Amygdala (tissue), 56 donors: ENCODE measurements around the gene ASTN1.

Source experiments
- DNase-seq, 56 donors: peaks; one replicate each; lab custom pipeline; 2025; lab: John Stamatoyannopoulos, UW

The ASTN1 gene

DNA sequence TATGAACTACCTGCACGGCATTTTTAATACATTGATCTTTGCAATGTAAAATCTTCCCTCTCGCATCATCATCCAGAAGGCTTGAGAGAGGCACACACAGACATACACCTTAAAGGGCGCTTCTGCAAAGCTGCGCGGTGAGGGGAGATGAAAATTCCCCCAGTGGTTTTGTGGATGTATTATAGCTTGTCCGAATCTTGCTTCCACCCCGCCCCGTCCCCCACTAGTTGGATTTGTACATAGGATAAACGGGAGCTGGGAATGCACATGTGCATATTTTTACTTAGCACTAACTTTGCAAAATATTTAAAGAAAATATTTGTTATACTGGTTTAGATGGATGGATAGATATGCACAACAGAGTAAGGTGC lies 542 bp upstream of the ASTN1 start:
- DNase-seq = peak in 2 of 56 donors; percentile 39 to 49

DNA sequence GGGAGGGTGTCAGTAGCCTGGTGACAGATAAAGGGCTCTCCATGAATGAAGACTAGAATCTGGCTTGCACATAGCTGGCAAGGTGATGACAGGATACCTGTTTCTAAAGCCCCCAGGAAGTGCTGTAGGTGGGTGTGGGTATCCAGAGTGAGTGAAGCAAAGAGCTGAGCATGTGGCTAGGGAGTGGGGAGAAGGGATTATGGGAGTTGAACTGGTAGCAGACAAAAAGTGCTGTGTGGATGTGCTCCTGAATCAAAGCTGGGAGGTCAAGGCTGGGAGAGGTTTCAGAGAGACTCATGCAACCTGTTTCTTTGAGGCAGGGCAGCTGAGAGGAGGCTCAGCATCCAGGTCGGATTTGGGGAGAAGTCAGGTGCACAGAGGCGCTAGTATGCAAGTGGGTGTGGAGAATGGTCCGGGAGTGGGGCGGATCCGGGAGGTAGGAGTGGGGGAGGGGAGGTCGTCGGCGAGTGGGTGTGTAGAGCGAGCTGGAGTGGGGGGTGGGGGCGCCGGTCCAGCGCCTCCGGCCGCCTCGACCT lies 600 bp downstream of the ASTN1 start:
- DNase-seq = peak in 15 of 56 donors; percentile 17 to 68 (median 43)

DNA sequence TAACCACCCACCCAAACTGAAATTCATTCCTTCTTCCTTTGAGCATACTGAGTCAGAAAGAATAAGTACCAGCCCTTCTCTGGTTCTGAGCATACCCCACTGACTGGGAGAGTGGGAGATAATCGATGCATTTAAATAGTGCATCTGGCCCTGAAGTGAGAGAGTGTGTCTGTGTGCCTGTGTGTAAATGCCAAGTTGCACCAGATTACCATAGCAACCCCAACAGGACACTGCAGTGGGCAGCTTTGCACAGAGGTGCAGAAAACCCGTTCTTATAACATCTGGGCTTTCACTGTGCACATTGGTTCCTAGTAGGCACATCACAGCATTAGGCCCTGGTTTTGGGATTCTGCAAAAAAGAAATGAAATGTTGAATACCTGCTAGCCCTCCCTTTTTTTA lies 2.3 kb downstream of the ASTN1 start:
- DNase-seq = no peak

DNA sequence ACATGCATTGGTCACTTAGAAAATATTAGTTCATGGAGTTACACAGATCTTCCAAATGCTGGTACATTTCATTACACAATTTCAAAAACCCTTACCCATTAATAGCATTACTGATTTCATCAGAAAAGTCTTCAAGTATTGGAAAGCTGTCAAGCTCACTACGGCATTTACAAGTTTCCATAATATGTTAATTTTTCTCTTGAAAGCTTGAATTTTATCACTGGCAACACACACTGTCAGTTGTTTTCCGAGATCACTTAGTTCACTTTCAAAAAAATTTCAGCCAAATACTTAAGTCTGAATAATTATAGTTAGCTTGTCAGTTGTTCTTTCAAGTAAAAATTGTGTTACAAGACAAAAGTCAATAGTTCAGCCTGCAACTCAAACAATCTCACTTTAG lies 18.0 kb downstream of the ASTN1 start:
- no peak for DNase-seq

DNA sequence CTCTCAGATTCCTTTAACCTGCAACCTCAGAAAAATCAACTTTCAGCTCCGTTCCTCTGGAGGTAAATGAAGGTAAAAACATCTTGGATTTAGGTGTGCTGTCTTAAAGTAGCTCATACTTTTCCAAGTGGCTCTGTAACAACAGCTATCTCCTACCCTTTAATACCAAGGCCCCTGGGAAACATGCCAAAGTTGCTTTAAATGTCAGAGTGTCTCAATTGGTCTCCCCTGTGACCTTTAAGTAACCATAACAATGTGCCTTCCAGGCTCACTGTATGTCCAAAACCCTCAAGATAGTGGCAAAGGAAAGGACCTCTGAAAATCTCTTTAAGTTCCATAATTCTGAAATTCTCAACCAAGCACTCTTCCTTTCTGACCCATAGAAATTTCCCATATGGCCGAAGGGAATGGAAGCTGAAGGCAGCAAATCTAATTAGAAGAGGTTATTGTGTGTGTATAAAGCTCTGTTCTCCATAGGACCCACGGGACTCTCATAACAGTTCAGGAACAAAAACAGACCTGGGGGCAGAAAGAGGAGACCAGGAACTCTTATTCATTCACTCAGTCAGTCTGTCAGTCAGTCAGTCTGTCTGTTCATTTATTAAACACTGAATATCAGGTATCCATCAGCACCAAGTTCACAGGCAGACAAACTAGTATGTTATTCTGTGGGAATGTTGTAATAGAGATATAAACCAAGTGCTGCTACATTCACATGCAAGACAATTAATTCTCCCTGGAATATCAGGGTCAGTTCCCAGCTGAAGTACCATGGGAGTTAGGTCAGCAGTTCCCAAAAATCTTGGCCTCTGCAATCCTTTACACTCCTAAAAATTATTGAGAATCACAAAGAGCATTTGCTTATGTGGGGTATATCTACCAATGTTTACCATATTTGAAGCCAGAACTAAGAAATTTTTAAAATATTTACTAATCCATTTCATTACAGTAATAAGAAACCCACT lies 19.1 kb downstream of the ASTN1 start:
- DNase-seq = no peak

DNA sequence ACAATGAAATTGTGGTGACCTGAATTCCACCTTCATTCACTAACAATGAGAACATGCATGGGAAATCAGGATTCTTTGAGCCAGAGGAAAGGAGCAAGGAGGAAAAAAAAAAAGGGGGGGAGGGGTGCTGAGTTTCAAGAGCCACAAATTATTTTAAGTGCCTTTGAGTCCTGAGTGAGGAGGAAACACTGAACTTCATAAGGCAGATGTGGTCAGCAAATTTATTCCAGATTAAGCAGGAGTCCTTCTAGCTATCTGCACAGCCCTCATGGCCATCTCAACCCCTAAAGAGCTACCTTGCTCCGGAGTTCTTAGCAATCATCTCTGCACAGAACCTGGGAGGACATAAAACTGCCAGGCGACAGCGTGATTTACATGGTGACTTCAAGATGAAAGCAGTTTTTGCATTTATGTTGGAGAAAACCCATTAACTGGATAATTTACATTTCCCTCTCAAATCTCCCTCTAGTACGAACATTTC lies 21.7 kb downstream of the ASTN1 start:
- DNase-seq = no peak

DNA sequence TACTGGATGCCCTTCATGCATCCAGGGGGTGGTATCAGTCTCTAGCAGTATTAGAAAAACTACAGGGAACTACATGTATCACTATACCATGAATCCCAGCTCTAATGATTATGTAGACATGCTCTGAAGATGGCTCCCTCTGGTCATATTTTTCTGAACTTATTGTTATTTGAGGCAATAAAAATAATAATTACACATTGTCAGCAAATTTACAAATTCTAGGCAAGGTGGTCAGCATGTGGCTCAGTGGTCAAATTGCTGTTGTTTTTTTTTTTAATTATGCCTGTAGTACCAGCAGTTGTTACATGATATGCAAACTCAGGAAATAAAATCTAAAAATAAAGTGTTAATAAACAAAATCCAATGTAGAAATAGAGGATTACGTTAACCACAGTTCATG lies 22.5 kb downstream of the ASTN1 start:
- DNase-seq = no peak

DNA sequence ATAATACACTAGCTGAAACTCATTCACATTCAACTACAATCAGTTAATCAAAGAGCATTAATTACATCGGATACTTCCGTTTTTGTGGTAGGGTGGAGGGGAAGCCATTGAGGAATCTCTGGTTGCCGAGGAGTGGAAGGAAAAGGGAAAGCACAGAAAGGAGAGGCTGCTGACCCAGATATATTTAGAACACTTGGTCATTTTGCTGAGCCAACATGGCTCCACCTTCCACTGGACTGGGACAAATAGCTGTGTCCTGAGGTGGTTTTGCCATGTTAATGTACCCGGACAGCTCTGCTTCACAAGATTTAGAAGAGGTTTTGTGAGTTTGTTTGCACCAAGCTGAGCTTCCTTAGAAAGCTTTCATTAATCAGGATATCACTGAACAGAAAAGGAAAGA lies 26.2 kb downstream of the ASTN1 start:
- DNase-seq = no peak

DNA sequence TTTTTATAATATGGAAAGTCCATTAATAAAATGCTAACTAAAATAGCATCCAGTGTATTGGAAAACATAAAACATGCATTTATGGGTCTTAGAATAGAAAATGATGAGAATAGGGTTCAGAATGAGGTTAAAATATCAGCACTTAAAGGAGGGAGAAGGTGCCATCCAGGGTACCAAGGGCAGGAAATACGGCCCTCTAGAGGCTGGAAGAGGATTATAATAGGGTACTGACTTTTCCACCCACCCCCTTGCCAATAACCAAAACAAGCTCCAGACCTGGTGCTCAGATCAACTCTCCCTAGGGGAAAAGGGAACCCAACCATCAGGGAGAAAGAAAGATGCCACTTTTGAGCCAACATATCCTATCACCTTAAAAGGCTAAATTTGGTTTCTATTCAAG lies 26.7 kb downstream of the ASTN1 start:
- no peak for DNase-seq

DNA sequence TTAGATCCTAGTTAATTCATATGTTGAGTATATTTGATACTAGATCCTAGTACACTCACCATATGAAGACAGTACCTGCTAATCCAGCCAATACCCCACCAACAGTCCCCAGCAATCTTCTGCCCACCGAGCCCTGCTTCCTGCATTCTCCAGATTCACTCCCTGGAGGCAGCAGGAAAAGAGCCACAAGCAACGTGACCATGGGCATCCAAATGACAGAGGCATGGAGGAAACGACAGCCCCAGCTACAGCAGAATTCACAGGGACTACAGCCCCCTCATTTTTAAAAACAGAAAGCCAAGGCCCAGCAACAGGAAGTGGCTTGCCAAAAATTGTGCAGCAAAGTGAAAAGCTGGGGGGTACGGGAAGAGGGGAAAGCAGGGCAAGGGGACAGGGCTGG lies 29.3 kb downstream of the ASTN1 start:
- no peak for DNase-seq

DNA sequence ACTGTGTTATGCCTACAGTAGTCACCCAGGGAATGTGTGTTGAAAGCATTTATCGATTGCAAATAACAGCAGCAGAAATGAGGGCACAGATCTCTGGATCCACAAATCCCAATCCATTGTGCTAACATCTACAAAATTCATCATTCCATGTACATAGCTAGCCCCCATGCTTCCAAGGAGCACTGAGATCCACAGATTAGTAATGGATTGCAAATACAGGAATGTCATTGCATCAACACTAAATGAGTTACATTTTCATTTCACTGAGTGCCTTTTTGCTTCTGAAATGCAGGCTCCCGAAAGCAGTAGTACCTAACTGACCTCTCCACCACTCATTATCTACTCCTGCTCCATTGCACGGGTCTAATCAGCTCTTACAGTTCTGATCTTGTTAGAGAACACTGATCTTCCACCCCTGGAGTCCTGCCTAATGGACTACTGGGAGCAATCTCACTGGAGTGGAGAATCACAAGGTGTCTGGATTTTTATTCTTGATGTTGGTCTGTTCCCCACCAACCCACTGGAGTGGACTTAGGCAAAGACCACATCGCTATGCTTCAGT lies 30.5 kb downstream of the ASTN1 start:
- DNase-seq = no peak

DNA sequence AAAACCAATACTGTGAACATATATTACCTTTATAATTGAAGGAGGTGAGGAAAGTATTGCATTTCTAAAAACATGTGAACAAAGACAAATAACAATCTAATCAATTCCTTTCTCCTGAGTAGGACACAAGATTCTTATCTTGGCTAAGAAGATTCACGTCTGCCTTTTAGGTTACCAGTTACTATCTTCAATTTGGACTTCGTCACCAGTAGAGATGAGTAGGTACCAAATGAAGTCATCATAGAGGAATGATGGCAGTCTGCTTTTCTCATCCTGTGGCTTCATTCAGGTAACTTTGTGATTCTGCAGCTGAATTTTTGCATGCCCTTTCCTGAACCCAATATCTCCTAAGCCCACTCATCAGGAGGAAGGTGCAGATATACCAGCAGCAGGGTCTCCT lies 32.4 kb downstream of the ASTN1 start:
- DNase-seq = no peak

DNA sequence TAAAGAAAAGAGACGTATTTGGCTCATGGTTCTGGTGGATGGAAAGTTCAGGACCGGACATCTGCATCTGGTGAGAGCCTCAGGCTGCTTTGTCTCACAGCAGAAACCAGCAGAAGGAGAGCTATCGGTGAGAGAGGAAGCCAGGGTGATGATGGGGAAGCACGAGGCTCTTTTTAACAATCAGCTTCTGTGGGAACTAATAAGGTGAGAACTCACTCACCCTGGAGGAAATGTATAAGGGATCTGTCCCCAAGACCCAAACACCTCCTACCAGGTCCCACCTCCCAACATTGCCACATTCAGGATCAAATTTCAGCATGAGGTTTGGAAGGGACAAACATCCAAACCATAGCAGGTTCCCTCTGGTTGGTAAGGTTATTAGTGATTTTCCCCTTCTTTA lies 32.8 kb downstream of the ASTN1 start:
- DNase-seq = no peak

DNA sequence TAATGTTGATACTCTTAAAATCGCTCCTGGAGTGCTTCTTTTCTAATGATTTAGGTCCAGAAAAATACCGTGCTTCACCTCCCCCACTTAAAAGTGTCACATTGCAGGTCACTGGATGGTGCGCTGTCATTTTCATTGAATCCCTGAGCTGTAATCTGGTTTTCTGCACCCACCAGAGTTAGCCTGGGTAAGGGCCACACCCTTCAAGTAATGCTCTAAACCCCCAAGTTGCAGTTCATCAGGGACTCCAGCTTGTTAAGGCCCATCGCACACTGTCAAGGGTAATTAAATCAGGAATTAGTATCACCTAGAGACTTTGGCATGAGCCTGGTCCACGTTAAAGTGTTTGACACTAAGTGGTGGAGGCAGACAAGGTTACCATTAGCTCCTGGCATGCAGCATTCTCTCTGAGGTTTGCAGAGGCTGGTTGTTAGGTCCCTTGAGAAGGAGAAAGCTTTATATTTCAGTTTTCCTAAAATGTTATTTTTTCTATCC lies 34.0 kb downstream of the ASTN1 start:
- no peak for DNase-seq

DNA sequence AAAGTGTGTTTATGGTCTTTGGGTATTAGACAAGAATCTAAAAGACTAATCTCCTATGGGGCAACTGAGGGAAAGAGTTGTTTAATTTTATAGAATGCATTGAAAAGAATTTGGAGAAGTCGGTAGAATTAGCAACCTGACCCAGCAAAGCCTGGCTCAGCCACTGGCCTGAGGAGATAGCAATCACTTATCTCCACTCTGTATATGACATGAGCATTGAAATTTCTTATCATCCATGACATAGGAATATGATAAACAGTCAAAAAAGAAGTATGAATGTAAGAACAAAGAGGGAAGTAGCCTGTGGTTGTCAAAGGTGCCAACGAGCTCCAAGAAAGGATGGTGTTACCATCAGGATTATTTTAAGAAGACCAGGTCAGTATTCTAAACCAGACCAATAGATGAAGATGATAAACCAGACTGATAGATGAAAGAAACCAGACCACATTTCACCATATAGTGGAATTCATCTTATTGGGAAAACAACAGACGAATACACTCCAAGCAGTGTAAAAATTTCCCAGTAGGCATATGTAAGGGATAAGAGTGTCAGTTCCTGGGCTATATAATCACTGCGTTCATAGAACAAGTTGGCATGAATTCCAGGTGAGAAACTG lies 35.7 kb downstream of the ASTN1 start:
- DNase-seq = no peak

DNA sequence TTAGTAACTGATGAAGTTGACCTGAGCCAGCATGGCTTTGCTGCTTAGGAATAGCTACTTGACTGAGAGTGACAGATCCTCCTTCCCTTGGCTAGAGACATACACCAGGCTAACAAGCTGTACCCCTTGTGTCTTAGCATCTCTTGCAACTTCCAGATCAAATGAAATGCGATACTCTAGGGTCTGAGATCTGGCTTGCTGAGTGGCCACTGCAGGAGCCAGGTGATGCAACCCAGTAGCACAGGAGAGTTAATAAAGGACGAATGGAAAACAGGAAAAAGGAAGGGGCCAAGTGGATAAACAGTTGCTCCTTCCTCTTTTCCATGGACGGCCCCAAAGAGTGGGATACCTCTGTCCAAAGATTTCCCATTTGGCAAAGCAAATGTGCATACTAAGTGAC lies 38.2 kb downstream of the ASTN1 start:
- DNase-seq = no peak

DNA sequence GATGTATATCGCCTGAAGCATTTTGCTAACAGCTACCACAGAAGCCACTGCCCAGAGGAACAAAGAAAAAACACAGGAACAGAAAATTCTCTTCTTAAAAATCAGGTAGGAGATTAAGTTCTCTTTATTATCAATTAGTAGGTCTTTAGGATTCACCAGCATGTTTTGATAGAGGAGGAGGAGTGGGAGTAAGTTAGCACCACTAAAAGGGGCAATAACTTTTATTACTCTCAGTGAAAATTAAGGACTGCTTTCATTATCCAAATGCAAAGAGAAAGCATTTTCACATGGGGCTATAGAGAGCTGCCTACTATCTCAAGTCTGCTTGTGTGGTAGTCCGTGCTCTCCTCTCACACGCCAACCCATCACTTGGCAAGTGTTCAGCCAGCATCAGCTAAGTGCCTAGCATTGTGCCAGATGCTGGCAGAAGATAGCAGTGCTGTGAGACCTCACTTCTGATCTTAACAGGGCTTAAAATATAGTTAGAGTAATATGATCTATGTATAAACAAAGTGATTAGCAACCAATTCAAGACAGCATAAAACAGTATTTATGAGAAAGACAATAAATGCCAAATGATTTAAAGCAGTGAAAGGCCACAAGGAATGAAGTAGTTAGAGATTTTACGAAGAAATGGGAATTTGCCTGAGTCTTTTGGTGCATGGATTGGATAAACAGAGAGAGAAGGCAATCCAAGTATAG lies 39.8 kb downstream of the ASTN1 start:
- no peak for DNase-seq

DNA sequence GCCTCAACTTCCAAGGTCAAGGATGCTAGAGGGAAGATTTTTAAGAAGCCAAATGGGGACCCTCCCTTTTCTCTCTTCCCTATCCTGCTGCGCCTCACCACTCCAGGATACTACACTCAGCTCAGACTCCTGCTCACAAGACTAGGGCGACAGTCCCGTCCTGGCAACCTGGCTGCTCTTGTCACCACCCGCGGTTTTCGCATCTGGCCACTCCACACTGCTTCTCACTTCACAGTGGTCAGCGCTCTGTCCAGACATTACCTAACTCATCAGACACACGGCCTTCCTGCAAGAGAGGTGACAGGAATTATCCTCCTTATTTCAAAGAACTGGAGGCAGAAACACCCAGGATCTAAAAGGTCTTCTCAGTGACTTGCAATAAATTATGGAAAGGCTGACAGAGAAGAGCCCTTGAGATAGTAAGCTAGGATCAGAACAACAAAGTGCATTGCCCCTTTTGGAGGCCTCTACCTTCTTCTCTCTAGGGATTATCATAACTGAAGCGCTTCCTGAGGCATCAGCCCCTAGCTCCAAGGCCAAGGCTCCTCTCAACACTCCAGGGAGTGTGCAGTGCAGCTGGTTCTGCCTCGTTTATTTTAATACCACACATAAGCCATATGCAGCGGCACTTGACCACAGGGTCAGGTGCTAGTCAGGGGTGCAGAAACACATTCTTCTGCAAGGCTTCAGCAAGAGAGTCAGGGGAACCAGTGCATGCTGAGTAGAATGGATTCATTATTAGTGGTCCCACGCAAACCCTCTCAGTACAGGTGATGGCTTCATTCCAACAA lies 41.9 kb downstream of the ASTN1 start:
- no peak for DNase-seq

DNA sequence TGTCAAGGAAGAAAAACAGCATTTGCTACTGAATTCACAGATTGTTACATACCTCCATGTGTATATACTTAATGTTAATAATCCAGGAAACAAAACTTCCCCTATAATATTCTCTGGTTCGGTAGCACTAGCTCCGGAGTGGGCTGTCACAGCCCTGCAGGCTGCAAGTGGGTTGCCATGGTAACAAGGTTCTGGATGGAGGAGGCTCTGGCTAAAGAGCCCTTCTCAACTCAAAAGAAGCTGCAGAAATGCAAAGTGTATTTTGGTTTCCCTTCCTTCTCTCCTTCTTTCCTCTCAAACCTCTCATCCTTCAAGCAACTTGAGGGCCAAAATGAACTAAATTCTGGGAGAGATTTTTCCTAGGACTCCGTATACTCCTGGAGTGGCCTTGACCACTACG lies 45.2 kb downstream of the ASTN1 start:
- peak in 16 of 56 donors; percentile 3 to 51 (median 21) for DNase-seq

DNA sequence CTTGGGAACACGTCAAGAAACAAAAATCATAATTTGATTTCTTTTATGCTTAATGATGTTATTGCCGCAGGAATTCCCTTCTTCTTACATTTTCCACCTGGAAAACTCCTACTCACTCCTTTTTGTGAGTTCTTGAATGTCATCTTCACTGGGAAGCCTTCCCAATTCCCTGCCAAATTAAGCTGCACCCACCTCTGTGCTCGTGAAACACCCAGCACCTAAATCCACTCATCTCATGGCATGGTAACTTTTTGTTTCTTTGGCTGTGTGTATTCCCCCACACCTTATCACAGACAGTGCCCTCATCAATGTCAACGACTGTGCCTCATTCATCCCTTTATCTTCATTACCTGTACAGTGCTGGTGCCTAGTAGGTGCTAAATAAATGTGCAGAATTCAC lies 45.6 kb downstream of the ASTN1 start:
- no peak for DNase-seq
